ENCODE data around the gene MICALL2.

The MICALL2 gene

GRCh38 chr7:1392556-1392955, 66.7 kb downstream of the MICALL2 start:
- no peak for DNase-seq (ENCODE audit: low read depth, low spot score)
- Histone ChIP-seq H3K4me3 (no peak overlapping the region), H3K36me3 (ENCODE audit: insufficient read depth, low read length) (no peaks in the 10 kb centered on the region), H3K9me3 (ENCODE audit: low read depth, low read length) (no peaks in the 10 kb centered on the region), H3K9ac (ENCODE audit: insufficient read length) (no peak overlapping the region), H3K27ac (no peak overlapping the region)
- TF ChIP-seq EZH2 (IDR thresholded peaks at IDR 0.05) = no peak
- TF ChIP-seq FOXP2 (optimal IDR thresholded peaks at IDR 0.05; ENCODE audit: control extremely low read depth, extremely low read length, insufficient read depth) = no peak
- no peak for TF ChIP-seq POLR2AphosphoS5 (IDR thresholded peaks at IDR 0.05; ENCODE audit: borderline replicate concordance, low read depth, low read length)

GRCh38 chr7:1391449-1391848, 67.8 kb downstream of the MICALL2 start:
- Histone ChIP-seq H3K4me3 (no peak overlapping the region), H3K36me3 (ENCODE audit: insufficient read depth, low read length) (no peaks in the 10 kb centered on the region), H3K9ac (ENCODE audit: insufficient read length) (no peak overlapping the region), H3K9me3 (ENCODE audit: low read depth, low read length) (no peaks in the 10 kb centered on the region), H3K27ac (no peak overlapping the region)
- DNase-seq (ENCODE audit: low read depth, low spot score) = no peak
- TF ChIP-seq FOXP2 (optimal IDR thresholded peaks at IDR 0.05; ENCODE audit: control extremely low read depth, extremely low read length, insufficient read depth) (no peak), EZH2 (IDR thresholded peaks at IDR 0.05) (no peak), POLR2AphosphoS5 (IDR thresholded peaks at IDR 0.05; ENCODE audit: borderline replicate concordance, low read depth, low read length) (no peak)

- Histone ChIP-seq H3K4me3 (peak overlapping the region; percentile 67), H3K9me3 (ENCODE audit: low read depth, low read length) (no peaks in the 10 kb centered on the region), H3K27ac (no peak overlapping the region), H3K36me3 (ENCODE audit: insufficient read depth, low read length) (no peaks in the 10 kb centered on the region), H3K9ac (ENCODE audit: insufficient read length) (no peak overlapping the region)
- DNase-seq (ENCODE audit: low read depth, low spot score) = no peak
- no peak for TF ChIP-seq EZH2 (IDR thresholded peaks at IDR 0.05)
- no peak for TF ChIP-seq POLR2AphosphoS5 (IDR thresholded peaks at IDR 0.05; ENCODE audit: borderline replicate concordance, low read depth, low read length)
- TF ChIP-seq FOXP2 (optimal IDR thresholded peaks at IDR 0.05; ENCODE audit: control extremely low read depth, extremely low read length, insufficient read depth) = no peak
These were observed 70.5 kb downstream of the MICALL2 start for GRCh38 chr7:1388703-1389335.

GRCh38 chr7:1388021-1388702, 71.1 kb downstream of the MICALL2 start:
- Histone ChIP-seq H3K27ac (no peak overlapping the region), H3K4me3 (peak overlapping the region; percentile 67), H3K9me3 (ENCODE audit: low read depth, low read length) (no peaks in the 10 kb centered on the region), H3K36me3 (ENCODE audit: insufficient read depth, low read length) (no peaks in the 10 kb centered on the region), H3K9ac (ENCODE audit: insufficient read length) (no peak overlapping the region)
- no peak for DNase-seq (ENCODE audit: low read depth, low spot score)
- TF ChIP-seq POLR2AphosphoS5 (IDR thresholded peaks at IDR 0.05; ENCODE audit: borderline replicate concordance, low read depth, low read length) (no peak), FOXP2 (optimal IDR thresholded peaks at IDR 0.05; ENCODE audit: control extremely low read depth, extremely low read length, insufficient read depth) (no peak), EZH2 (IDR thresholded peaks at IDR 0.05) (no peak)

GRCh38 chr7:1387261-1387660, 72.0 kb downstream of the MICALL2 start:
- no peak for DNase-seq (ENCODE audit: low read depth, low spot score)
- no peak overlapping the region for H3K27ac ChIP-seq
- no peak overlapping the region for H3K4me3 ChIP-seq
- no peaks in the 10 kb centered on the region for H3K9me3 ChIP-seq (ENCODE audit: low read depth, low read length)
- no peak overlapping the region for H3K9ac ChIP-seq (ENCODE audit: insufficient read length)
- H3K36me3 ChIP-seq (ENCODE audit: insufficient read depth, low read length) = no peaks in the 10 kb centered on the region
- TF ChIP-seq EZH2 (IDR thresholded peaks at IDR 0.05) (no peak), FOXP2 (optimal IDR thresholded peaks at IDR 0.05; ENCODE audit: control extremely low read depth, extremely low read length, insufficient read depth) (no peak)

- DNase-seq (ENCODE audit: low read depth, low spot score) = no peak
- Histone ChIP-seq H3K36me3 (ENCODE audit: insufficient read depth, low read length) (no peaks in the 10 kb centered on the region), H3K4me3 (no peak overlapping the region), H3K9ac (ENCODE audit: insufficient read length) (no peak overlapping the region), H3K9me3 (ENCODE audit: low read depth, low read length) (no peaks in the 10 kb centered on the region), H3K27ac (no peak overlapping the region)
- TF ChIP-seq POLR2AphosphoS5 (IDR thresholded peaks at IDR 0.05; ENCODE audit: borderline replicate concordance, low read depth, low read length) (no peak), FOXP2 (optimal IDR thresholded peaks at IDR 0.05; ENCODE audit: control extremely low read depth, extremely low read length, insufficient read depth) (no peak), EZH2 (IDR thresholded peaks at IDR 0.05) (no peak)
These were observed 72.5 kb downstream of the MICALL2 start for GRCh38 chr7:1386623-1387220.

- H3K27ac ChIP-seq = no peak overlapping the region
- no peaks in the 10 kb centered on the region for H3K9me3 ChIP-seq (ENCODE audit: low read depth, low read length)
- H3K36me3 ChIP-seq (ENCODE audit: insufficient read depth, low read length) = no peaks in the 10 kb centered on the region
- no peak for DNase-seq (ENCODE audit: low read depth, low spot score)
- H3K4me3 ChIP-seq = no peak overlapping the region
- TF ChIP-seq EZH2 (IDR thresholded peaks at IDR 0.05) (no peak), FOXP2 (optimal IDR thresholded peaks at IDR 0.05; ENCODE audit: control extremely low read depth, extremely low read length, insufficient read depth) (no peak), POLR2AphosphoS5 (IDR thresholded peaks at IDR 0.05; ENCODE audit: borderline replicate concordance, low read depth, low read length) (no peak)
- no peak overlapping the region for H3K9ac ChIP-seq (ENCODE audit: insufficient read length)
These were observed 73.3 kb downstream of the MICALL2 start for GRCh38 chr7:1385809-1386622.

Data from SK-N-MC (cell line).